ENCODE results near the gene ATAD3B.
"Not testable (repeated sequence)": the region's sequence is repeated elsewhere in the genome, so short reads cannot be mapped to it uniquely, and the experiment has no call there.

ATAD3B gene

DNA sequence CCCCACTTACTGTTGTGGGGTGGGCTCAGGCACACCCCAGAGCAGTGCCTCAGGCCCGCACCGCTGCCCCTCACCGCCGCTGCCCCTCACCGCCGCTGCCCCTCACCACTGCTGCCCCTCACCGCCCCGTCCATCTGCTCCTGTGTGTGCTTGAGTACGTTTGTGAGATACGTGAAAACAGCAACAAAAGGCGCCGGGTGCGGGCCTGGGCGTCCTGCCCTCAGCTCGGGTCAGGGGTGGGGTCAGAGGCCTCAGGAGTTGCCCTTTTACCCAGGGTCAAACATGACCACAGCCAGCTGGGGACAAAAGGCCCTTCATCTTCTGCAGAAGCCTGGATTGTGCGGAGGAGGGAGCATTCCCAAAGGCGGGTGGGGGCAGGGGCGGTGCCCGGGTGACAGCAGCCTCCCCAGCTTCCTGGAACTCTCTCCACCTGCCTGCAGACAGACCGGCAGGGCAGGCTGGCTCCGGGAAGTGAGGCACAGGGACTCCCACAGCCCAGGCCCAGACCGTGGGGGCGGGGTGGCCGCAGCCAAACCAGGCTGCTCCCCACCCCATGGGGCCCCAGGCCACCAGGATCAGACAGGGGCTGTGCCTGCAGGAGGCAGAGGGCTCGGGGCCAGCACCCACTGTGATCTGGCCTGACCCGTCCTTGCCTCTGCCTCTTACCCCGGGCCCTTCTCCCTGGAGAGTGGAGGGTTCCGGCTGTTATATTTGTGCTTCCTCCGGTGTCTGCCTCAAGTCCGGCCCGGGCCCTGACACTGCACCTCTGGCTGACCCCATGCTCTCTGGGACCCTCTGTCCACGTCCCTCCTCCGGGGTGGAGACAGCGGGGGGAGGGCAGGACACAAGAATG, 38.4 kb upstream of the ATAD3B start:
- no peak for DNase-seq

DNA sequence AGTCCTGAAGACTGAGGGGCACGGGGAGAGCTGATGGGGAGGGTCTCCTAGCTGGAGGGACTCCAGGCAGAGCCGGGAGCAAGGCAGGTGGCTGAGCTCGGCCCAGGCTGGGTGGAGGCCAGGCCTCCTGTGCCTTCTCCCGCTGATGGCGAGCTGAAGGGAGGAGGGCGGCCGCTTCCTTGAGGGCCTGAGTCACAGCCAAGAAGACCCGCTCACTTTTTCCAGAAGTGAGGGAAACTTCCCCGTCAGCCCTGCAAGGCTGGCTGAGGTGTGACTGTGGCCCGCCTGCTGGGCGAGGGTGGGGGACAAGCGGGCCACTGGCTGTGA, 37.8 kb upstream of the ATAD3B start:
- DNase-seq = peak; percentile 56

DNA sequence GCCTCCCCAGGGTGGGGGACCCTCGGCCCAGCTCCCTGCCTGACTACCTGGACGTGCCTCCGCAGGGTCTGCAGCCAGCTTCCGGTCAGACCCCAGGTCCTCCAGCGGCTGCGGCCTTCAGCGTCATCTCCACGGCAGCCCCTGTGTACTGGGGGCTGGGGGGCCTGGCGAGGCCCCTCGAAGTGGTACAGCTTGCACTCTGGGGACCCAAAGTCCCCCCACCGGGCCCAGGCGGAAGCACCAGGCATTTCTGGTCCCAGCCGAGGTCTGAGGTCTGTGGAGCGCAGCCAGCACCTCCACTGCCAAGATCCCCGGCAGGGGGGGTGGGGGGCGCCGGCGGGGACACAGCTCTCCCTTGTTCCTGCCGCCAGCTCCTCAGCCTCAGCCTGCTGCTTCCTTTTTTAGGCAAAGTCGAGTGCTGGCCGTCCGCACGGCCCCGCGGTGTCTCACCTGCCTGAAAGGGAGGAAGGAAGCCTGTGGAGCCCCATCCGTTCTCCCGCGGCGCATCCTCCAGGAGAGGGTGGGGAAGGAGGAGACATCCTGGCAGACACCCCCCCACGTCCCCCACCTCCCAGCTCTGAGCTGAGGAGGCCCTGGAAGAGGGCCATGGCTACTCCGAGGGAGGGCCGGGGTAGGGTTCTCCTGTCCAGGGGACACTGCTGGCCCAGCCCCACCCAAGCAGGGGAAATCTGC, 37.3 kb upstream of the ATAD3B start:
- no peak for DNase-seq

DNA sequence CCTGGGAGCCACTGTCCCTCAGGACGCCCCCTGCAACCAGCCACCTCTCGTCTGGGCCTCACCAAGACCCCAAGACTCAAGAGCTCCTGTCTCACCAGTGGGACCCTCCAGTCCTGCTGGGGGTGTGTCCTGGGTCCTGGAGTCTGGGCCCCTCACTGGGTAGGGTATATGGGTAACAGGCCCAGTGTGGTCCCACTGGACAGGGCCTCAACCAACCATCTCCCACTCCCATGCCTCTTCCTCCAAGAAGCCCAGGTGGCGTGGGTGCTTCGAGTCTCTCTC, 36.8 kb upstream of the ATAD3B start:
- no peak for DNase-seq

DNA sequence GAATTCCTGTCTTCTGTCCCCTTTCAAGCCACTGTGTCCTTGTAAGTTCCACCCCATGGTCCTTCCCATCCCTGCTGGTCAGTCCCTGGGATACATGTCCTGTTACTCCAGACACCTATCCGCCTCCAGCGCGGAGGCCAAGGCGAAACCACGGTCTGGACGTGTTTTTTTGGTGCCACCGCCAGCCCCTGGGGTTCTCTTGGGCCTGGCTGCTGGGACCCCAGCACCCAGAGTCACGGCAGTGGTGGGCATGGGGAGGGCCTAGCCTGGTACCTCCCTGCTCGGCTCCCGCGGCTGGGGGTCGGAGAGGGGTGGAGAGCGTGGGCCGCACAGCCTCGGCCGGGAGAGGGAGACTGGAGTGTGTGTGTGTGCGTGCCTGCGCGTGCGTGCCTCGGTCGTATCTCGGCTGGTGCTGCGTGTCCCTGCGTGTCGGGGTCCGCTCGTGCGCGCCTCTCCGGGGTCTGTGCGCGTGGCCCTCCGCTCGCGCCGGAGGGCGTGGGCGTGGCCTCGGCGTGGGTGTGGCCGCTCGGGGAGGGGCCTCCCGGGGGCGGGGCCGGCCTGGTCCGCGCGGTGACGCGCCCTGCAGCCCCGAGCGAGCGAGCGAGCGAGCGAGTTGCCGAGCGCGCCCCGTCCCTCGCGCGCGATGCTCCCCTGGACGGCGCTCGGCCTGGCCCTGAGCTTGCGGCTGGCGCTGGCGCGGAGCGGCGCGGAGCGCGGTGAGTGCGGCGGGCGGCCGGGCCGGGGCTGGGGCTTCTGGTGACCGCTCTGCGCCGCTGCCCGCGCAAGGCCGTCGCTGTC, 36.3 kb upstream of the ATAD3B start, which contains the start of gene VWA1:
Gene VWA1, plus strand, starts transcription at position 585 of the 798 bp plus-strand sequence. Its CDS starts 59 bp downstream, at position 644.
- DNase-seq = peak; percentile 63

DNA sequence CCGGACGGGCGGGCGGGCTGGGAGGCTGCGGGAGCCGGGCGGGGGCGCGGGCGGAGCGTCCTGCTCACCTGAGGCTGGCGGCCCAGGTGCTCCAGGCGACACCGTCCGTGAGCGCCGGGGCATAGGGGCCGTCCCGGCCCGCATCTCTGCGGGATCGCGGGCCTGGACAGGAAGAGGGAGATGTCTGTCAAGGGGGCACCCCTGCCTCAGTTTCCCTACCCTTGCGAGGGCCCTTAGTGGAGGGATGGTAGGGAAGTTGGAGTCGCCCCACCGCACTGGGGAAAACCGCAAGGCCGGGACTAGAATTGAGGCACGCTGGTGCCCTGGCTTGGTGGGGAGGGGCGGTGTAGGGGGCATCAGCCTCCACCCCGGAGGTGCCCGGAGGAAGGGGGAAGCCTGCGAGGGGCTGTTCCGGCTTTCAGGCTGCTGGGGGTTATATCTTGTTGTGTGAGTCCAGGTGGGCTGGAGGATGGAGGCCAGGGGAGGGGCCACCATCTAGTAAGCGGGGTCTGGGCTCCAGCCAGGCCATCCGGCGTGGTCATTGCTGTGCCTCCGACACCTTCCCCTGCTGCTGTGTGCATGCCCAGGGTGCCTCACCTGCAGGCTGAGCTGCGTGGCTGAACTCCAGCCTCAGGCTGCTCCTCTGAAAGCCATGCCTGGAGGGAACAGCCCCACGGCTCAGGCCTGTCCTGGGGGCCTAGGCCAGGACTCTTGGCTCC, 35.5 kb upstream of the ATAD3B start:
- DNase-seq = no peak

DNA sequence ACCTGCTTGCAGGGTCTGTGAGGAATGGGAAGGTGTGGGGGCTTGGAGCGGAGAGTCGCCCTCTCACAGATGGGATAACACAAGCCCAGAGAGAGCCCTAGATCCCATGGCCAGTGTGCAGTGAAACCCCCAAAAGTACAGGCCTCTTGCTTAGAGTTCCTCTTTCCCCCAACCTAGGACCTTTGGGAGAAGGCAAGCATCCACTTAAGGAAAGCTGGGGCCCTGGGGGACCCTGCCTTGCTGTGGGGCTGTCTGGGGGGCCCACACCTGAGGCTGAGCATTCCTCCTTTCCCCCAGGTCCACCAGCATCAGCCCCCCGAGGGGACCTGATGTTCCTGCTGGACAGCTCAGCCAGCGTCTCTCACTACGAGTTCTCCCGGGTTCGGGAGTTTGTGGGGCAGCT, 34.9 kb upstream of the ATAD3B start:
- no peak for DNase-seq

DNA sequence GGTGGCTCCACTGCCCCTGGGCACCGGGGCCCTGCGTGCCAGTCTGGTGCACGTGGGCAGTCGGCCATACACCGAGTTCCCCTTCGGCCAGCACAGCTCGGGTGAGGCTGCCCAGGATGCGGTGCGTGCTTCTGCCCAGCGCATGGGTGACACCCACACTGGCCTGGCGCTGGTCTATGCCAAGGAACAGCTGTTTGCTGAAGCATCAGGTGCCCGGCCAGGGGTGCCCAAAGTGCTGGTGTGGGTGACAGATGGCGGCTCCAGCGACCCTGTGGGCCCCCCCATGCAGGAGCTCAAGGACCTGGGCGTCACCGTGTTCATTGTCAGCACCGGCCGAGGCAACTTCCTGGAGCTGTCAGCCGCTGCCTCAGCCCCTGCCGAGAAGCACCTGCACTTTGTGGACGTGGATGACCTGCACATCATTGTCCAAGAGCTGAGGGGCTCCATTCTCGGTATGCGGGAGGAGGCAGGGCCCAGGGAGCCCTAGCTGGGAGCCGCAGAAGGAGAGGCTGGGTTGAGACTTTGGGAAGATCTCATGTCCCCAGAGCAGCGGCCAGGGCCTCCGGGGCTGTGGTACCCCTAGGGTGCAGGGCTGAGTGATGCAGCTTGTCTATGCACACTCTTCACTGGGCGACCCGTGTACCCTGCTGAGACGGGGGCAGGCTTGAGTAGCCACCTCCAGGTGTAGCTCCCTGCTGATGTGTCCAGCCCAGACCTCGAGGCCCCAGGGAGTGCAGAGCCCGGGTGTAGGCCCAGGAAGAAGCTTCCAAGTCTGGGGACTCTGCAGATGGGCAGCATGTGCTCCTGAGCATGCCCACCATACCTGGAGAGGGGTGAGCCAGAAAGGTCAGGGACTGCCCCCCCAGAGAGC, 34.3 kb upstream of the ATAD3B start:
- no peak for DNase-seq

DNA sequence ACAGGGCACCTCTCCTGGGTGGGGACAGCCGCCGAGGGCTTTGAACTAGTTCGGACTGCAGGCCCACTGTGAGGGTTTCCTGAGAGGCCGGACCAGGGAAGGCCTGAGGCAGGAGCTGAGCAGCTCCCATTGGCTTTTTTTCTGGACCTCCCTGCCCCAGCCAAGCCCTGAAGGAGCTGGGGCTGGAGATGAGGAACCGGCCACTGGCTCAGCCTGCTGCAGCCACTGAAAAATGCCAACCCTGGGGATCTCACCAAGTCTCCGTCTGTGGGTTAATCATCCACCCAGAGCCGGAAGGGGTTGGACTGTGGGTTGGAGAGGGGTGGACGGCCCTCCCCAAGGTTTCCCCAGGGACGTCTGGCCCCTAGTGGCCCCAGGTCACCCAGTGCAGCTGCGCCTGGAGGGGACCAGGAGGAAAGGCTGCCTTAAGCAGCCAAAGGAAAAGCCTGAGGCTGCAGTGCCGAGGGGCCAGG, 33.6 kb upstream of the ATAD3B start:
- DNase-seq = peak; percentile 11

DNA sequence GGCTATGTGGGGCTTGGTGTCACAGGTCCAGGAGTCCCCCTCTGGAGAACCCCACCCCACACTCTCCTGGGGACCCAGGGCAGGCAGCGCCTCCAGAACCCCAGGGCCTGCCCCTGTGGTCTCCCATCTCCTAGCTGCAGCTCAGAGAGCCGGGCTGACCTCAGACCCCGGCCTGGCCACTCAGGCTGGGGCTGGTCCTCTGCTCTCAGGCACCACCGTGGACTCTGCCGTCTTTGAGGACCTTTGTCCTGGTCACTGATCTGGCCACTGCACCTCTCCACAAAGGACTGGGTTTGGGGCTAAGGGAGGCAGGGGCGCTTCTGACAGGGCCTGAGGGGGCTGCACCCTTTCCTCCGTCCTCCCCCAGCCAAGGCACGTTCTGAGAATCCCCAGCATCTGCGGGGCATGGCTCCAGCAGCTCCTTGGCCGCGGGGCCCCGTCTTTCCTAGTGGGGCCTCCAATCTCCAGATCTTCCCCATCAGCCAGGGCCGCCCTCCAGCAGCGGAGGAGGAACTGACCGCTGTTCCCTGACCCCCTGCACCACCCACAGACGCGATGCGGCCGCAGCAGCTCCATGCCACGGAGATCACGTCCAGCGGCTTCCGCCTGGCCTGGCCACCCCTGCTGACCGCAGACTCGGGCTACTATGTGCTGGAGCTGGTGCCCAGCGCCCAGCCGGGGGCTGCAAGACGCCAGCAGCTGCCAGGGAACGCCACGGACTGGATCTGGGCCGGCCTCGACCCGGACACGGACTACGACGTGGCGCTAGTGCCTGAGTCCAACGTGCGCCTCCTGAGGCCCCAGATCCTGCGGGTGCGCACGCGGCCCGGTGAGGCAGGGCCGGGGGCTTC, 32.8 kb upstream of the ATAD3B start:
- no peak for DNase-seq

DNA sequence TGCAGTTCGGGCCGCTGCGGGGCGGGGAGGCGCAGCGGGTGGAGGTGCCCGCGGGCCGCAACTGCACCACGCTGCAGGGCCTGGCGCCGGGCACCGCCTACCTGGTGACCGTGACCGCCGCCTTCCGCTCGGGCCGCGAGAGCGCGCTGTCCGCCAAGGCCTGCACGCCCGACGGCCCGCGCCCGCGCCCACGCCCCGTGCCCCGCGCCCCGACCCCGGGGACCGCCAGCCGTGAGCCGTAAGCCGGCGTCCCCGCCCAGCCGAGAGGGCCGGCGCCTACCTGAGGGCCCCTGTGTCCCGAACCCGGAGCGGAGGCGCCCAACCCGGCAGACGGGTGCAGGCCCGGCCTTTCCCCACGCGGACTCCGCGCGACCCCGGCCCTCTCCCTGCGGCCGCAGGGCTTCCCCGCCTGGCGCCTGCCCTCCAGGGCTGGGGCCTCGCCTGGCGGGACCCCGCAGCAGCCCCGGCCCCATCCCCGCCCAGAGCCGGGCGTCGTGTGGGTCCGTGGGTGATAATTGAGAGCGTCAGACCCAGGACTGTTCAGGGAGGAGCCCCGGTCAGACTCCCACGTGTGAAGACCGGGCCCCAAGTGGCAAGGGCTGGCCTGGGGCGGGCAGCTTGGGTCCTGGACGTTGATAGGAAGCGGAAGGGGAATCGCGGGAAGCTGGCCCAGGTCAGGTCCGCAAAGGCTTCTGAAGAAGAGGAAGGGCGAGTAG, 31.9 kb upstream of the ATAD3B start:
- DNase-seq = no peak

DNA sequence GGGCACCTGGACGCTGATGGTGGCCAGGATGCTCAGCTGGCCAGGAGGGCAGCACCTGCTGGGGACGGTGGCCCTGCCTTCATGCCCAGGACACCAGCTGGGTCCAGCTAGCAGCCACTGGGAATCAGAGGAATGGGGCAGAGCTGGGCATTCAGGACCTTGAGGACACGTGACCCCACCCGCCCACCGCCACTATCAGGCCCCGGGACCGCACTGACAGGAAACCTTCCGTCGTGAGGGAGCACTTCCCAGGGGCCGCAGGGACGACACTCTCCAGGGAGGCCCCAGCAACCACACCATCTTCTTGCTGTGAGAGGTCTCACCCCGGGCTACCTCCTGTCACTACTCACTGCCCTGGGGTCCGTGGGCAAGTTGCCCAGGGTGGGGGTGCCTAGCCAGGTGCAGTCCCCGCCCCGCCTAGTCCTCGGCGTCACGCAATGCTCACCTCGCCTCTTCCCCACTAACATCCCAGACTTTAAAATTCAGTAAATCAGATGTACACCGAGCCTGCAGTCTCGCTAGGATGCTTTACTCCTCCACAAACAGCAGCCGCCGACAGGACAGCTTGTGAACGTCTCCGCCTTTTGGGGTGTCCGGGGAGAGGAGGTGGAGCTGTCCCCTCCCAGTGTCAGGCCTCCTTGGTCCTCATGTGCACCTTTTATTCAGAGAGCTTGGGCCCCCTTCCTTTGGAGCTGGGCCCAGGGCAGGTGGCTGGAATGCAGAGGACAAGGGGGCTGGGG, 31.1 kb upstream of the ATAD3B start:
- DNase-seq = no peak

DNA sequence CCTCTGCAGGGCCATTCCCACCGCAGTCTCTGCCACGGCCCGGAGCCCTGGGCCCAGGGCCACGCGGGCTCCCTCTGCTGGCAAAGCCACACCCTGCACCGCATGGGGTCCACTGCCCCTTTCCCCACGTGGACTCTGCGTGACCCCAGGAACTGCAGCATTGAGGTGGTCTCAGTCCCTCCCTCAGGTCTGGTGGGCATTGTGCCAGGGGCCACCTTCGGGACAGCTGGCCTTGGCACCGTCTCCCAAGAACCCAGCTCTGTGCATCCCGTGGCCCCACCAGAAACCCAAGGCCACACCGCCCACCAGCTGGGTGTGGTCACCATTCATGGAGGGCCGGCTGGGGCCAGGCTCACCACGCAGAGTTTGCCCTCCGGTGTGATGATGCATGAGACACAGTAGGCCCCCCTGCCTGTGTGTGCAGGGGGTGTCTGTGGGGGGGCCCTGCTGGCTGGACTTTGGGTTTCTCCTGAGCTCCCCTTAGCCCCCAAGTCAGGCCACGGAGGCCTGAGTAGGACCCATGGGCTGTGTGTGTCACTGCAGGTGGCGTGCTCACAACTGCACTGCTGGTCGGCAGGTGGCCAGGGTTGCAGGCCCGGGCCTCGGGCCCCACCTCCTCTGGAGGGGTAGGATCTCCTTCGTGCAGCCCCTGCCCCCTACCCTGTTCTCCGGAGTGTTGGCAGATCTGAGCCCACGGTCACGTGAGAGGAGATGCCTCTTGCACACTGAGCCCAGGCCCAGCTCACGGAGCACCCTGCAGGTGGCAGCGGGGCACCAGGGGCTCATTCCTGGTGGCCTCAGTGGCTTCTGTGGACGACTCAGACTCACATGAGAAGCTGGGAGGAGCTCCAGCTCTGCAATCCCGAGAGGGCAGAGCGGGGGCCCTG, 30.3 kb upstream of the ATAD3B start:
- peak; percentile 22 for DNase-seq

DNA sequence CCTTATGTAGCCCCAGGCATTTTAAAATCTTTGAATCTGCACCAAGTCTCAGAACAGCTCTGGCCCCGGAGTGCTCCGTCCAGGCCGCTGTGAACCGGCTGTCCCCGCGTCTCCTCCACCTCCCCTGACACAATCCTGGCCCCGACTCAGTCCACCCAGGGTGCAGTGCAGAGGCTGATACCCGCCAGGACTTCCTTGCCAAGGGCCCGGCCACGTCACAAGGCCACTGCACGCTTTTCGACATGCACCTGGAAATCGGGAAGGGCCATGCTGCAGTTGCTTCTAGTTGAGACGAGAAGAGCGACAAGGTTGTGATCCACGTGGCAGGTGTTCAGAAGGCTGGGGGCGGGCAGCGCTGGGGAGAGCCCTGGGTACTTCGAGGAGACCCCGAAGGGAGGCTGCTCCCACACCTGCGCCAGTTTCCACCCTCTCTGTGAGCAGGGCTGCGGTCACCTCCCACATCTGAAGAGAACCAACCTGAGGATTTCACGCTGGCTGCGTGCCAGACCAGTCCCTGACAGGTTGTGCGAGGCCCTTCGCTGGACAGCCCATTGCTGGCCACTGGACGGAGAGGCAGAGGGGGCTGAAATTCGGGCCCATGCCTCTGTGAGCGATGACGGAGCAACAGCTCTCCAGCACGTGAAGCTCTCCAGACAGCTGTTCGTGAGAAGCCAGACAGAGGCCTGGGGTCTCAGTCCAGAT, 29.3 kb upstream of the ATAD3B start:
- no peak for DNase-seq

DNA sequence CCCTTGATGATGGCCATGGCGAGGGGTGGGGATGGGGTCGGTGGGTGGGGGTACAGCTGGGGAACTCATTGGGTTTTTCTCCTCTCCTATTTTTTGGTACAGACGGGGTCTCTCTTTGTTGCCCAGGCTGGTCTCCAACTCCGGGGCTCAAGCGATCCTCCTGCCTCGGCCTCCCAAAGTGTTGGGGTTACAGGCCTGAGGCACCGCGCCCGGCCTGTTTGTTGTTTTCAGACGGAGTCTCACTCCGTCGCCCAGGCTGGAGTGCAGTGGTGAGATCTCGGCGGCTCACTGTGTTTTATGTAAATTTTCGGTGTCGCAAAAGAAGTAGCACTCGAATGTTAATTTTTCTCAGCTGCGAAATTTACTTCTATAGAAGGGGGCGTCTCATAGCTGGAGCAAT, 24.9 kb upstream of the ATAD3B start:
- not testable (repeated sequence) for DNase-seq

DNA sequence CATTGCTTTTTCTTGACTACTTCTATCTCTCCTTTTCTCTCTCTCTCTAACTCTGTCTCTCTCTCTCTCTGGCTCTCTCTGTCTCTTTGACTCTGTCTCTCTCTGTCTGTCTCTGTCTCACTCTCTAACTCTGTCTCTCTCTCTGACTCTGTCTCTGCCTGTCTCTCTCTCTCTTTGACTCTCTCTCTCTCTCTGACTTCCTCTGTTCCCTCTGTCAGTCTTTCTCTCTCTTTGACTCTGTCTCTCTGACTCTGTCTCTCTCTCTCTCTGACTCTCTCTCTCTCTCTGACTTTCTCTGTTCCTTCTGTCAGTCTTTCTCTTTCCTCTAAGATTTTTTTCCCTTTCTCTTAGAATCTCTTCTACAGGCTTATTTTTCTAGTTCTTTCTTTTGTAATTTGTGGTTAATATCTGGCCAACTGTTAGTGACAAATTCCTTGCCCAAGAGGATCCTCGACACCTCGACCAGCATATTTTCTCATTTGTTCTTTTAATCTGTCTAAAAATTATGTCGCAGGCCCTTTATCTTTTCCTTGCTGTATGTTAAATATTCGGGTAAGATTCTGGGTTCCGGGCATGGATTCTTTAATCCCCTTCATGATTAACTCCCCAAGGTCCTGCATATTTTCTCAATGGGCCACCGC, 22.3 kb upstream of the ATAD3B start, which contains the start of gene ATAD3C:
Gene ATAD3C, plus strand, starts transcription at position 591 of the 641 bp plus-strand sequence. CDS start 995 bp downstream, outside the sequence.
- DNase-seq = no peak

DNA sequence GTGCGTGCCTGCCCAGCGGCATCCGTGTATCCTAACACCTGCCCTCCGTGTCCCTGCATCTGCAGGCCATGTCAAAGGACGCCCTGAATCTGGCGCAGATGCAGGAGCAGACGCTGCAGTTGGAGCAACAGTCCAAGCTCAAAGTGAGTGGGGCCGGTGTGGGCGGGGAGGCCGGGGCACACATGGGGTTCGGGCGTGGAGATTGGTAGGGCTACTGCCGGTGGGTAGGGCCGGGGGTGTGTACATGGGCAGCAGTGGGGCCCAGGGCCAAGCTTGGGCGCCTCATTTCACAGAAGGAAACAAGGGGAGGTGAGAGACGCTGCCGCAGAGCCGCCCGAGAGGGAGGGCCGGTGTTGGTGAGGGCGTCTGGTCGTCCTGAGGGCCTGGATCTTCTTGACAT, 20.9 kb upstream of the ATAD3B start:
- not testable (repeated sequence) for DNase-seq
